Epithelial cell of proximal tubule (primary cell): Measurements from ENCODE around the gene NKD1. TPM values are rescaled to one million over a fixed set of nuclear protein-coding genes. Genes with fewer than 3 reads are reported as not detected.

ENCODE experiments used
- DNase-seq: peaks from one replicate; pipeline ENCODE4 v3.0.0-alpha.2; 2011; ENCODE audit warnings: low read depth
- H3K4me3 ChIP-seq: 2 replicates; pipeline ENCODE4 v1.5.1; 2011; ENCODE audit warnings: low read depth, mild to moderate bottlenecking, low read length
- CTCF ChIP-seq: conservative IDR thresholded peaks from 2 replicates; pipeline ENCODE4 v1.5.1; 2012; ENCODE audit warnings: low read depth, mild to moderate bottlenecking, low read length
- total RNA-seq: library from RNA; depleted of rRNA; stranded (reverse); fragments of >200 nt; gene quantifications from 2 replicates; pipeline ENCODE4 v1.2.3, GENCODE V29; 2015

NKD1 gene
- total RNA-seq, 1 donor from 2014 or later = not detected

GRCh38 chr16:50520451-50521245, 27.5 kb upstream of the NKD1 start:
- no peak for DNase-seq
- no peak for TF ChIP-seq CTCF
- no peak overlapping the region for H3K4me3 ChIP-seq

- no peak for DNase-seq
- no peak for TF ChIP-seq CTCF
- no peak overlapping the region for H3K4me3 ChIP-seq
Observed at GRCh38 chr16:50521246-50521900, 26.8 kb upstream of the NKD1 start.

GRCh38 chr16:50522324-50522723, 25.9 kb upstream of the NKD1 start:
- no peak overlapping the region for H3K4me3 ChIP-seq
- no peak for DNase-seq
- no peak for TF ChIP-seq CTCF

- no peak overlapping the region for H3K4me3 ChIP-seq
- TF ChIP-seq CTCF = no peak
- DNase-seq = no peak
Observed at GRCh38 chr16:50523710-50524109, 24.5 kb upstream of the NKD1 start.

GRCh38 chr16:50525262-50525661, 22.9 kb upstream of the NKD1 start:
- no peak overlapping the region for H3K4me3 ChIP-seq
- no peak for TF ChIP-seq CTCF
- DNase-seq = no peak

GRCh38 chr16:50525716-50526115, 22.5 kb upstream of the NKD1 start:
- no peak overlapping the region for H3K4me3 ChIP-seq
- DNase-seq = no peak
- no peak for TF ChIP-seq CTCF
